Measurements from ENCODE around the gene ARMH3.

Gene ARMH3

DNA sequence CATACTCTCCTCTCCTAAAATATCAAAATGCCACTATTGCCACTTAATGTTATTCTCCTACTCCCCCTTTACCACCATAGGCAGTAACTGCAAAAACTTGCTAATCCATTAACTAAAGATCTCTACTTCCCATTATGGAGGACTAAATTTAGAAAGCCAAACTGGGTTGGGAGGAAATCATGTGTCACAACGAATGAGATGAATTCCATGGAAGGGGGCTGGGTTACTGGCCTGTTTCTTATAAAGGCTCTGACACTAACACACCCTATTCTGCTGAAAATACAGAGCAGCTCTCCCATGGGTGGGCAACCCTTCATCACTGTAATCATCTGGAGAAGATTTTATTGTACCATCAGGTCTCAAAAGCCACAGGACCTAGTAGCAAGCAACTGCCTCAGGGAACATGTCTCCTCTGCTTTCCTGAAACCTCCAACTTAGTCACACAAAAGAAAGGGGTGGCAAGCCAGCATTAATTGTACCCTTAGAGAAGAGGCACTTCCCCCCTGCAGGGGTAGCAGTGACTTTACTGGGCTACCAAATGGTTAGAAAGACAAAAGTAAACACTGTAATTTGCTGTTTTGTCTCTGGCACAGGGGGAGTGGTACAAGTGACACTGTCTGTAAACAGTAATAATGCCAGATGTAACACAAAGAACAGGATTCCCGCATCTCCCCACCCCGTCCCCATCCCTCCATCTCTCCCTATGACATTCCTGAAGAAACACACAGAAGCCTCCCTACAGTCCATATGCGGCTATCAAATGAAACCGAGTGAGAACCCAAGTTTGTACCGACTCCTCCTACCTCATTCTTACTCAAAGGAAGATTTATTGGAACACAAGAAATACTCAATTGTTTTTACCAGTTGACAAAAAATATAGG lies 81.6 kb downstream of the ARMH3 start:
- no peak for DNase-seq

DNA sequence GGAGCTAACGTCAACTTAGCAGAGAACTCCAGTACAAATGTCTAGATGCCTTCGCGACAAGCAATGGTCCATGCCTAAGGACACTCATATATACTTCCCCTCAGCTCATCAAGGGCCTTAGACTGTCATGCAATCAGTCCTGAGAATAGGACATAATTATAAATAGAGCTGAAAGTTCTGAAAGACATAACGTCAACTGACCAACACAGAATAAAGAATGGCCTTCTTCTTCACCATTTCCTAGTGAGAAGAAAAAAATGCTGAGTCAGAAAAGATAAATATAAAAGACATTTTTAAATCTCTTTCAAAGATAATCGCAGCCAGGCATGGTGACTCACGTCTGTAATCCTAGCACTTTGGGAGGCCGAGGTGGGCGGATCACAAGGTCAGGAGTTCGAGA lies 83.2 kb downstream of the ARMH3 start:
- no peak for DNase-seq

DNA sequence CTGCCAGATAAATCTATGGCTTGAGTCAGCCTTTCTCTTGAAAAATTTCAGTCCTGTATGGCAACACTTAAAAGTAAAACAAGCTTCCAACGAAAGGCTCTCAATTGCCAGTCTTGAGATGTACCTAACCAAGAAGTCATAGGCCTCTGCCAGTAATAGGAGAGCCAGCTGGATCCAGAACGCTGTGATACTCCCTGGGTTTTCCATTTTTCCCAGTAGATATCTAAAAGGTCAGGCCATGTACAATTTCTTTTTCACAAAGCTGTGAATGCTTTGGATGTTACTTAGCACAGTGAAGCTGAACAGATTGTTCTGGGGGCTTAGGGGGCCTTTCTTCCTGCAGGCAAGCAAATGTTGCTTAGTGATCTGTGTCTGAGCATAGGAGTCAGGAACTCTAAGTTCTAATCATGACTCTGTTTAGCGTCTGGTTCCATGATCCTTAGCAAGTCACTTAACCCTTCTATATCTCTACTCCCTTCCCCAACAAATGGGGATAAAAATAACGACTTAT lies 86.5 kb downstream of the ARMH3 start:
- DNase-seq: no peak

DNA sequence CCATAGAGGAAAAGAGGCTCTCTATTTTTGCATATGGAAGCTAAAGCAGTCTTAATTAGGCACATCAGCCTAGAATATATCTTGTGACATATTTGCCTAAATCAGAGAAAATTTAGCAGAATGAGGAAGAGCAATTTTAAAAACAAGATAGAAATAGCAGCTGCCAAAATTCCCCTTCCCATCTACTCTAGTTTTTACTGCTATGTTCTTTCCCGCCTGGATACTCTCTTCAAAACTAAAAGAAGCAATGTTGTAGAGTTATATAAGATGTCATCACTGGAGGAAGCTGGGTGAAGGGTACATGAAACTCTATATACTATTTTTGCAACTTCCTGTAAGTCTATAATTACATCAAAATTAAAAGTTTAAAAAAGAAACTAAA lies 87.0 kb downstream of the ARMH3 start:
- no peak for DNase-seq

DNA sequence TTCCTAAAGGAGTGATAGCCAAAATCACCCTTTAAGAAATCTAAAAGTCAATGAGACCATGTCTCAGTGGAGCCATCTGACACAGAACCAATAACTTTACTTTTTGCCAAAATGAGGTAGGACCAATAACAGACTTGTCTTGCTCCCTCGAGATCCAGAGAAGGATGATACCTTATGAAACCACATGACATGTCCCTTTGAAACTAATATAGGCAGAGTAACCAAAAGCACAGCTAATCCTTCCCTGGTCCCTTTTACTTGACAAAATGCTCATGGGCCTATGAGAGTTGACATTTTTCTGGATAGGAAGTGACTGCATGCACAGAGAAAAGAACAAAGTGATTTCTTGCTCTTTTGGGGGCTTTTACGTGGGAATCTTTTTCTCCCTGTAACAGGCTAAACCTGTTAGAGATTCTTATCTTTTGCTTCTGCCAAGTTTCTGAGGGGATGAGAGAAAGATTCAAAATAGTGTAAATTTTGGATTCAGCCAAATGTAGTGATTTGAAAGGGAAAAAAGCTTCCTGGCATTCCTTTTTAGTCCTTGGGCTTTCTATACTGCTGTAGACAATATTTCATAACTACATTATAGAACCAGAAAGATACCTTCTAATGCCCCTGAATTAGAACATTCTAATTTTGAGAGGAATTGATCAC lies 87.6 kb downstream of the ARMH3 start:
- DNase-seq: no peak

DNA sequence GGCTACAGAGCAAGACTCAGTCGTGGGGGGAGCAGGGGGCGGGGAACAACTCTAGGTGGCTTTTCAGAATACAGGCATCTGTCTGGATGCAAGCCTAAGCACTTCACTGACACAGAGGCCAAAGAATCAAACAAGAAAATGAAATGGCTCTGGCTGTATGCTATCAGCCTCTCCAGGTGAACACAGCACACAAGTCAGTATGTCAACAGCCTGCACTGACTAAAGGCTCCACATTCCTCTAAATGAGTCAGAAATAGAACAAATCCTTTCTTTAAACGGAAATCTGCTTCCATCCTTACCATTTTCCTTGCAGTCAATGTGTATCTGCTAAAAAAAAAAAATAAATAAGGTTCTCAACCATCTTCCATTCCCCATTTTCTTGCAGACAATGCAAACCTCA lies 88.3 kb downstream of the ARMH3 start:
- no peak for DNase-seq

DNA sequence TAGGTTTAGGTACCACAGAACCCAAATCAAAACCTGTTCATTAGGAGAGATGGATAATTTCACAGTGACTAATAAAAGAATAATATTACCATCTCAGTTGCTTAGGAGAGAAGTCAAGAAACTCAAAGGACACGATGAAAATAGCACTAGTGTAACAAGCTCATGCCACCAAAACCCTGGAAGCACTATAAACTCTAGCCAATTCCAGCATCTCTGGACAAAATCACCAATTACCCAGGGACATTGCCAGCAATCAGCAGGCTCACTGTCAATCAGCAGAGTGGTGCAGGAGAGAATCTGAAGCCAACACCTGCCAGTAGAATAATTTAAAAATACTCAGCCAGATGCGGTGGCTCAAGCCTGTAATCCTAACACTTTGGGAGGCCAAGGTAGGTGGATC lies 88.9 kb downstream of the ARMH3 start:
- DNase-seq: no peak

DNA sequence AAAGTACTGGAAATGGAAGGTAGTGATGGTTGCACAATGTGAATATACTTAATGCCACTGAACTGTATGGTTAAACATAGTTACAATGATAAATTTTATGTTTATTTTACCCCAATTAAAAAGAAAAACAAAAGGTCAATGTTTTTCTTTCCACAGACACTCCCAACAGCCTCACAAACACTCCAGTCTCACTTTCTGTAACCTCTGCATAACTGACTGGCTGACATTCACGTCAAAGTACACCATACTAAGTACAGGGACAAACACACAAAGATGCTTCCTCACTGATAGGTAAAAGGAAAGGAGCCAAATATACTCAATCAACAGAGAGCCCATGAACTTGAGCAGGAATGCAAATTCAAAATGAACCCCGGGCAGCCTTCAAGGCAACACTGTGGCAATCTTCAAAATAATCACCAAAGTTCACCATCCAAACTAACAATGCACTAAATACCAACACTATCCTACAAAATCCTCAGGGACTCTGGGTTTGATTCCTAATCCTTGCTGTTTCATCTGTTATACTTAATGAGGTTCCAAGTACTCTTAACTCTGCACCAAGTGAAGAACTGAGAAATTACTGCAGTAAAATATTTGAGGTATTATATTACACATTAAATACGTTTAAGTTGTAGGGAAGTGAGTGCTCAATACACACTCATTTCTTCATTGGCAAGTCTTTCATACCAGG lies 90.8 kb downstream of the ARMH3 start:
- DNase-seq: no peak

DNA sequence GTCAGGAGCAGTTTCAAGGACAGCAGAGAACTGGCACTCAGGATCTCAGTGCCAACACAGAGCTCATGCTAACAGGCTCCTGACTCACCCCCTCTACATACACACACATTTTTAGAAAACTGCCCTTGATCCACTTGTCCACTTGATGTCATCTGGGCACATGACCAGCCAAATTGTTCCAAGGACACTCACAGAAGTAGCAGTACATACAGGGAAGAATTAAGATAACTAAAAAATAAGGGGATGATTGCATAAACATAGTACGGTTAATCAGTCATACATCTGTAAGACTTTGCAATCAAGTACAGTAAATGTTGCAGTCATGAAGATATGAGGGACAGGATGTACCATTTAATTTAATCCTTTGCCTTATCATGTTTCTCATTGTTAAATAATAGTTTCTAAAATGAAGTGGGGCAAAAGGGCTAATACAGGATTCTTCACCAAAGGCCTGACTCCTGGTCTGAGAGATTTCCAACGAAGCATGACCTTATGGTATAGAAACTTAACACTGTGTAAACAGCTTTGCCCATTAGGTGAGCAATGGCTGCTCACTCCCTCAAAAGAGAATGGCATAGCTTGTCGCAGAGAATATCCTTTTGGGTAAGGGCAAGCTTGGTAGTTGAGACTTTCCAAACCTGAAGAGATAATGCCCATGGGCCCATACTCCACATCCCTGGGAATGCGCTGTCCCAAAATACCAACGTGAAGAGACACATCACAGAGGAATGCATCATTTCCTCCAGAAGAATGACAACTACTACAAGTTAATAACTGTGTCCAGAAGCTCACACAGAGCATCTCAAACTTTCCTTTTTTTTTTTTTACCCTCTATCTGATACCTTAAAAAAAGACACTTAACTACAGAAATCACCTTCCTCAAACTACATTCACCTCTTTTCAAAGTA lies 94.1 kb downstream of the ARMH3 start:
- no peak for DNase-seq

DNA sequence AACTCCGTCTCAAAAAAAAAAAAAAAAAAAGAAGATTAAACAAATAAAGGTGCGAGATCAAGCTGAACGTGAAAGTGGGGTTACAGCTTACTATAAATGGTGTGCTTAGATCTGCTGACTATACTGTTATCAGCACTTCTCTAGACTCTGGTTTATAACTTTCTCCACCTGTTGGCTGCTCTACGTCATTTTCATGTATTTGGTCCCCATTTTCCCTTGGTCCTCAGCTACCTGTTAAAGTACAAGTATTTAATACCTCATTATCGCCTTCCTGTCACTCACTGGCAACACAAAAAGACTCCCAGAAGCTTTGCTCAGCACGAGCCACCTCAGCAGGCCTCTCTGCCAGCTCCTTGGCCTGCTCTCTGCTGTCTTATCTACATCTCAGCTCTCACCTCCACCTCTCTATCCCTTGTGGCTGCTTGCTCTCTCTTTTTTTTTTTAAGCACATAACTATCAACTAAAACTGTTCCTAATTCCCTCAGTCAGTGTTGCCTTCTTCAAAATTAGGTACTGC lies 95.0 kb downstream of the ARMH3 start:
- DNase-seq: no peak

DNA sequence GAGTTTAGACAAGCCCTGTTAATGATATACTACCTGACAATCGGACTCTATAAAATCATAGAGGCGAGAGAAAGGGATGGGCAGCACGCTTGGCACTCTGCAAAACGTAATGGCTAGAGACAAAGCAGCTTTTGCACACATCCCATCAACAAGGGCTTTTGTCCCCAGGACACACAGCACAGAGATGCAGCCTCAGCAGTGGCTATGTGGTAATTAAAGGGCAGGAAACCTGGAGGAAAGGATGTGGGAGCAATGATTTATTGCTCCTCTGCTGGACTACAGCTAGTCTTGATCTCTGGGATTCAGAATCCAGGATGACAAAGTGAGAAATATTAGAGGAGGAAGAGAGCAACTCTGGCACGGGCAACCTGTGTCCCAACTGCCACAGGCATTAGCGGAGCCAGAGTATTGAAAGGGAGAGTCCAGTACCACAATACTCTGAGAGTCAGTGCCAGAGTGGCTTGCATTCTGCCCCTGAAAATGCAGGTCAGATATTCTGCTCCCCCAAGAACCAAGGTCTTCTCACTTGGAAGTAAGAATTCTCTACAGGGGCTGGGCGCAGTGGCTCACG lies 96.5 kb downstream of the ARMH3 start:
- DNase-seq: no peak

DNA sequence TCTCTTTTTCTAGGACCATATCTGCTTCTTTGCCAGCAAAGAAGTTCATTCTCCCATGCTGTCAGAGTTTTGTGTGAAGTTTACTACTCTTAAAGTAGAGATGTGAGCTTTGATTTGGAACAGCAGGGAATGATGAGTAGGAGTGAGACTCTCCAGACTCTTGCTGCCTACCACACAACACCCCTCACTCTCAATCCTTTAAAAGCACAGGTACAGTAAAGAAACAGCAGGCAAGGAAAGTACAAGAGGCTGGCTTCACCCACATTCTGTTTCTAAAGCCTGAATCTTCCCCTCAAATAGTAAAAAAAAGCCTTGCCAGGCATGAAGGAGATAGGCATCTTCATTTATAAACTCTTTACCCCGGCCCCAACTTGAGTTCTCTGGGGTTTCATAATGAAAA lies 97.3 kb downstream of the ARMH3 start:
- no peak for DNase-seq

DNA sequence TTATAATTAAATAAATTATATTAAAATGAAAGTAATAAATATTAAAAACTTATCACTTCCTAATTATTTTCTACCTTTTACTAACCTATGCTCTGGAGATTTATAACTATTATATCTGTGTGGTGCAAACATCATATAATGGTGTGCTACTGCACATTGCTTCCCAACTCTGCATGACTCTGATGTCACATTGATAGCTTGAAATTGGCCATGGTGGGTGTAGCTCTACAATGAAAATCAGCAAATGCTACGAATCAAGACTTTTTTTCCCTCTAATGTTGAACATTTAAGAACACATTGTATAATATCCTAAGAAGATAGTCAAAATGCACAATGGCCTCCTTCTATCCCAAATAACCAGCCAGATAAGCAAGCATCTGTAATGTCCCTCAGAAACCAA lies 99.1 kb downstream of the ARMH3 start:
- no peak for DNase-seq

DNA sequence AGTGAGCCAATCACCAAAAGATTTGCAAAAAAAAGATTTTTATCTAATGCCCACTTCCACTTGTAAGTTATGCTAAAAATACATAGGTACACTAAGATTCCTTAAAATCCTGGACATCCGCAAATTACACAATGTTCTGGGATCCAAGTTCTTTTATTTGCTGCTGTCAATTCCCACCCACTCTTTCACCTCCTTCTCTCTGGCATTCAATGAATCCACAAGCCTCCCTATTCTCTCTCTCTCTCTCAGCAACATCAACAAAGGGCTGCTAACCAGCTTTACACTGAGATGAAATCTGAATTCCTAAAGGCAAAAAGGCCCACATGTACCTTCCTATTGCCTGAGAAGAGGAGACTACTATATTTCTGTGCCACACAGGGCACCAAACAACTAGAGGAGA lies 99.9 kb downstream of the ARMH3 start:
- DNase-seq: no peak

DNA sequence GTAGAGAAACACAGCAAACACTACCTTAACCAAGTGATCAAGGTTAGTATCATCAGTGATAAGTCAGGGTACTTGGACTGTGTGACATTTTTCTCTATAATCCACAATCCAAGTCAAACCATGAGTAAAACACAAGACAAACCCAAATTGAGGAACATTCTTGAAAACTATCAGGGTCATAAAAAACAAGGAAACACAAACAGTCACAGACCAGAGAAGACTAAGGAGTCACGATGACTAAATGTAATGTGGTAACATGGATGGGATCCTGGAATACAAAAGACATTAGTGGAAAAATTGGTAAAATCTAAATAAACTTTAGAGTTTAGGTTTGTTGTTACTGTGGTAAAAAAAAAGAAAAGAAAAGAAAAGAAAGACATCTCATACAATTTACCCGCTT lies 103.8 kb downstream of the ARMH3 start:
- DNase-seq: no peak

DNA sequence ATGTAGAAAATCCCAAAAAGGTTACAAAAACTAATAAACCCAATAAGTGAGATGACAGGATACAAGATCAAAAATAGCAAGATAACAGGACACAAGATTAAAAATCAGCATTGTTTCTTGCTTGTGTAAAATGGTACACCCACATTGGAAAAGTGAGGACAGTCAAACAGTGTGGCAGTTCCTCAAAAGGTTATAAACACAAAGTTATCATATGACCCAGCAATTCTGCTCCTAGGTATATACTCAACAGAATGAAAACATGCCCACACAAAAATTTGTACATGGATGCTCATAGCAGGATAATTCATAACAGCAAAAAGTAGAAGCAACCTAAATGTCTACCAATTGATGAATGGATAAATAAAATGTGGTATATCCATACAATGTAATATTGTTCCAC lies 105.8 kb downstream of the ARMH3 start:
- DNase-seq: no peak

DNA sequence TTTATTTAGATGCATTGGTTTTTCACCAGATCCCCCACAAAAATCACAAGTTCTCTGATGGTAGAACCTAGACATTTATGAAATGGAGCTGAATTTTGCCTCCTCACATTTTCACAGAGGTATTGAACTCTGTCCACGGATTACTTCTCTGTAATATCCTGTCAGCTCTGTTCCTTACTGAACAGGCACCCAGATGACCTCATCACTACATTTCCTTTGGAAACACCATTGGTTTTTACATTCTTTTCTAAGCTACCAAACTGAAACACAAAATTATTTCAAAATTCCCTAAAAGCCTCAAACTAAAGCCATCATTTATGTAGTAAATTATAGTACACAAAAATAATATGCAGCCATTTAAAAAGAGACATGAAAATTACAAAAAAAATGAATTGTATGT lies 114.1 kb downstream of the ARMH3 start:
- DNase-seq: no peak

DNA sequence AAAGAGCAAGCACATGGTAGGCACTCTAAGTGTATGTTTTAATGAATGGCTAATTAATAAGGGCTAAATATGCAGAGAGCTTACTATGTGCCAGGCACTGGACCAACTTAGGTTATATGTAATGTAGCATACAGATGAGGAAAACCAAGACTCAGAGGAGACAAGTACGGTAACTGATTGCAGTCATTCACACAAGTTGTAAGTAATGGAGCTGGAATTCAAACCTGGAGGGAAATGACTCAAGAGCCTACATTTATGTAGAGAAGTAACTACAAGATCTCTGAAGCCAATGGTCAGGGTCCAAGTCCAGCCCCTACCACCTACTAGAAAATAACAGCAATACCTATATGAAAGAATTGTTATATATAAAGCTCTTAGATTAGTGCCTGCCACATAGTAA lies 115.1 kb downstream of the ARMH3 start:
- DNase-seq: no peak

DNA sequence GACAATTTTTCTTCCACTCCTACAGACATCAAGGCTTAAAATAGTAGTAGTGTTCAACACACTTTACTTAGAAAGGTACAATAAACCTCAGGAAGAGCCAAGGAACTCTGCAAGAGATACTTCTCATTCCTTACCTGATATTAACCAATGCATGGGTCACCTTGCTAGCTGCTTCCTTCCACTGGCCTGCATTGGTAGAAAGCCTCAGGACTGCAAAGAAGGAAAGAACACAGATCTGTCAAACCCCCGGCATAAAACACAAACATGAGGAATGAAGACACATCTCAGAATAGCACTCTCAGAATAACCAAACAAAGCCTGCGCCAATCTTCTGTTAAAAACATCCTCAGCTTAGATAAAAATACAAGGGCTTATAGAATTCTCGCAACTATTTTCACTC lies 116.2 kb downstream of the ARMH3 start:
- DNase-seq: no peak

DNA sequence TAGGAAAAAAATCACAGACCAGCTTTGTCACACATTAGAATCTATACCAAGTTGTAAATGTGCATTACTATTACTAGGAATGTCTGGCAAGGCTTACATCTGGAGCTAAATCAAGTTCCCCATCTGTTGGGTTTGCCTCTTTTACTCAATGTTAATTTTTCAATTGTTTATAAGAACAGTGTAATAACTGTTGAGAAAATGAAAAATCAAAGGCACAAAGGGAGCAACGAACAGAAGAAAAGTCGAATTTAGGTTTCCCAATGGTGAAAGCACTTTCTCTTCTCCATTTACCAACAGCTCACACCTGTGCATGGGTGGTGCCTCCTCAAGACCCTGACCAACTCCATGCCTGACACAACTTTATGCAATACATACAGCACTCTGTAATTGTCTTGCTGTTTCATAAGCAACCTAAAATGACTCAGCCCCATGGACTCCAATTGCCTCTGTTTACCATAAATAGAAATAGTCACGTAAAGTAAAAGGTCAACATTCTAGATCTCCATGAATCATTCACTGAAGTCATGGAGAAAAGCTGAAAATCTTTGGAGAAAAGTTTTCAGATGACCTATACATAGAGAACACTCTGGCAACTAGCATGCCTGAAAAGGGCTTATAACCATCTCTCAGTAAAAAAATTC lies 116.8 kb downstream of the ARMH3 start:
- no peak for DNase-seq

DNA sequence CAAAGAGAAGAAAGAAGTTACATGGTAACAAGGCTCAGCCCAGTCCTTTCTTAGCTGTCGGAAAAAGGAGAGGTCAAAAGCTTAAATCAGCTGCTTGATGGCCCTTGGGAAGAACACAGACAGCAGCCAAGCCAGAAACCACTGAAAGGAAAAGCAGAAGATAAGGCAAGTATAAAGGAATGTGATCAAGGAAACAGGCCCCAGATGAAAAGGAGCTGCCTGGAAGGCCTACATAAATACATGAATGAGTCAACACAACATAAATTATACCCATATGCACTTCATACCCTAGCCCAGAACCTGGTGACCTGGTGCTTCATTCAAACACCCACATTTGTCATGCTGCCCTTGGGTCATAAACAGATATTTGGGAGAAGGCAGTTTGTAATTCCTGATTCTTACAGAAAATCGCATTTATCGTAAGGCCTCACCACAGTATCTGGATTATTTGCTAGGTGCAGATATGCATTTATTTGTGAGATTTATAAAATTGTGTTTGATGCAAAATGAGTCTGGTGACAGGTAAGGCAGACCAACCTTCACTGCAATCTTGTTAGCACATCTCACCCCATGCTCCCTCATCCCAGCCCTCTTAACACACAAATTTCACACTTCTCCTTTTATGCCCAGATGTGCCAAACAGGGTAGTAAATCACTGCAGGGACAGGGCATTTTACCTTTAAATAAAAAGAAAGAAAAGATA lies 117.5 kb downstream of the ARMH3 start:
- no peak for DNase-seq
